HepG2 (cell line): ENCODE results near the gene MEIOC. TPM values are rescaled to one million over a fixed set of nuclear protein-coding genes. Genes with fewer than 3 reads are reported as not detected.
A peak's percentile ranks its signal among the peaks of the same experiment; 100 is the strongest.
"Not testable (repeated sequence)": the region's sequence is repeated elsewhere in the genome, so short reads cannot be mapped to it uniquely, and the experiment has no call there.

Source experiments
- ATAC-seq: fragments of 200-7000 bp; cut with Tn5 transposase; 3 replicates; pipeline ENCODE4 v1.9.1; 2020; ENCODE audit warnings: mild to moderate bottlenecking, moderate library complexity
- BruUV-seq: library from RNA; stranded (reverse); fragments of 400-500 nt; replicated peaks from 2 replicates; lab custom pipeline; 2021; lab: Mats Ljungman, UMichigan
- CTCF ChIA-PET: fragments of 300-600 bp; formaldehyde crosslinking; extraction: SDS; loops from one replicate; lab custom pipeline; 2021; ENCODE audit warnings: low total read pairs, inconsistent platforms, low intra/inter-chr PET ratio; lab: Yijun Ruan, JAX
- POLR2A ChIA-PET: fragments of 350-600 bp; sonication (Branson Sonifier 250); formaldehyde crosslinking; loops from one replicate; lab custom pipeline; 2020; ENCODE audit warnings: antibody characterized with exemption, inconsistent platforms; lab: Yijun Ruan, JAX
- DNase-seq: peaks from one replicate; pipeline ENCODE4 v3.0.0-alpha.2; 2015; ENCODE audit warnings: low spot score
- FAIRE-seq: peaks from 3 replicates; lab custom pipeline; 2011; peaks lifted over from hg19 to GRCh38; lab: Jason Lieb, UNC
- H2AFZ ChIP-seq: one replicate; pipeline ENCODE4 v1.6.1; 2011; ENCODE audit warnings: low read length, inconsistent platforms
- H3K27ac ChIP-seq: fragments of 300-600 bp; 3 replicates; pipeline ENCODE4 v1.8.0; 2011; ENCODE audit warnings: mixed run types, mild to moderate bottlenecking, mixed read lengths, low read length, inconsistent platforms; ENCODE audit not compliant: insufficient read depth; ENCODE audit errors: extremely low read length
- H3K27me3 ChIP-seq, 2 experiments: fragments of 200-600 bp in 1 of 2; 2 replicates in 1 of 2; 3 replicates in 1 of 2; pipeline versions ENCODE4 v1.6.0 to v1.8.0; 2011; ENCODE audit warnings: low read length in 2 of 2, mild to moderate bottlenecking in 2 of 2, moderate library complexity in 2 of 2, inconsistent platforms in 1 of 2; ENCODE audit not compliant: insufficient read depth in 2 of 2, control insufficient read depth in 1 of 2
- H3K36me3 ChIP-seq, 2 experiments: fragments of 200-600 bp in 1 of 2; replicated peaks in 1 of 2; 2 replicates in 1 of 2; 3 replicates in 1 of 2; pipeline versions ENCODE4 v1.5.1 to v1.8.0; 2011; ENCODE audit warnings: low read length in 2 of 2, inconsistent platforms in 1 of 2; ENCODE audit not compliant: insufficient read depth in 2 of 2, control insufficient read depth in 1 of 2
- H3K4me1 ChIP-seq: 2 replicates; pipeline ENCODE4 v1.5.1; 2012; ENCODE audit warnings: low read length, inconsistent platforms; ENCODE audit not compliant: insufficient read depth
- H3K4me2 ChIP-seq: 2 replicates; pipeline ENCODE4 v1.6.0; 2011; ENCODE audit warnings: low read depth, low read length, inconsistent platforms
- H3K4me3 ChIP-seq, 3 experiments: fragments of 200-600 bp in 1 of 3; sonication (generic), shearing (Covaris generic) in 1 of 3; replicated peaks in 1 of 3; 2 replicates each; pipeline ENCODE4 v1.5.1; 2011 to 2016; ENCODE audit warnings: low read length in 3 of 3, inconsistent platforms in 2 of 3, low read depth in 2 of 3, mild to moderate bottlenecking in 2 of 3, control low read depth in 1 of 3, mixed read lengths in 1 of 3; ENCODE audit not compliant: insufficient read depth in 1 of 3
- H3K79me2 ChIP-seq: one replicate; pipeline ENCODE4 v1.6.1; 2011; ENCODE audit warnings: low read length, inconsistent platforms; ENCODE audit not compliant: insufficient read depth
- H3K9ac ChIP-seq: 2 replicates; pipeline ENCODE4 v1.6.0; 2011; ENCODE audit warnings: mild to moderate bottlenecking, low read depth, low read length, inconsistent platforms; ENCODE audit not compliant: insufficient read depth
- H3K9me3 ChIP-seq: 2 replicates; pipeline ENCODE4 v1.5.1; 2012; ENCODE audit warnings: mild to moderate bottlenecking, low read length
- H4K20me1 ChIP-seq: 2 replicates; pipeline ENCODE4 v1.6.0; 2011; ENCODE audit warnings: inconsistent platforms, mild to moderate bottlenecking, low read length, moderate library complexity; ENCODE audit not compliant: insufficient read depth
- CBX2 ChIP-seq, 2 experiments: fragments of 200-600 bp in 1 of 2; sonication (generic); formaldehyde crosslinking in 1 of 2; IDR thresholded peaks; 2 replicates each; pipeline versions ENCODE4 v1.7.0 to v1.8.1; 2018 to 2022; ENCODE audit warnings: low read depth in 2 of 2, low read length in 1 of 2, mild to moderate bottlenecking in 1 of 2, missing genetic modification reagents in 1 of 2
- NFATC3 ChIP-seq: sonication (generic); formaldehyde crosslinking; IDR thresholded peaks from 2 replicates; pipeline ENCODE4 v1.5.1; 2020; ENCODE audit warnings: mild to moderate bottlenecking, missing genetic modification reagents
- PRPF4 ChIP-seq: fragments of 200-400 bp; formaldehyde crosslinking; IDR thresholded peaks from 2 replicates; pipeline ENCODE4 v1.6.1; 2016; ENCODE audit warnings: low read length, low read depth; ENCODE audit not compliant: poor library complexity, severe bottlenecking
- ZBTB38 ChIP-seq: sonication (generic); formaldehyde crosslinking; IDR thresholded peaks from 2 replicates; pipeline ENCODE4 v1.5.1; 2020; ENCODE audit warnings: mild to moderate bottlenecking, missing genetic modification reagents
- ZNF160 ChIP-seq: sonication (generic); formaldehyde crosslinking; IDR thresholded peaks from 2 replicates; pipeline ENCODE4 v1.8.0; 2022; ENCODE audit warnings: mild to moderate bottlenecking, inconsistent platforms, missing genetic modification reagents
- ZNF337 ChIP-seq: sonication (generic); formaldehyde crosslinking; IDR thresholded peaks from 2 replicates; pipeline ENCODE4 v1.5.1; 2020; ENCODE audit warnings: missing genetic modification reagents, low read depth, mild to moderate bottlenecking, borderline replicate concordance
- ZNF33B ChIP-seq: sonication (generic); formaldehyde crosslinking; IDR thresholded peaks from 2 replicates; pipeline ENCODE4 v1.5.1; 2020; ENCODE audit warnings: mild to moderate bottlenecking, missing genetic modification reagents
- ZNF768 ChIP-seq: sonication (generic); formaldehyde crosslinking; IDR thresholded peaks from 2 replicates; pipeline ENCODE4 v1.4.0; 2020; ENCODE audit warnings: missing genetic modification reagents
- ZNF772 ChIP-seq: sonication (generic); formaldehyde crosslinking; IDR thresholded peaks from 2 replicates; pipeline ENCODE4 v1.5.0; 2020; ENCODE audit warnings: mild to moderate bottlenecking, missing genetic modification reagents
- ZZZ3 ChIP-seq: sonication (generic); formaldehyde crosslinking; IDR thresholded peaks from 2 replicates; pipeline ENCODE4 v1.4.0; 2020; ENCODE audit warnings: missing genetic modification reagents, mild to moderate bottlenecking, borderline replicate concordance
- WGBS: methylation state at CpG from one replicate; pipeline ENCODE4 v1.1.6; 2017; ENCODE audit warnings: low lambda C conversion rate; 5-methylcytosine and 5-hydroxymethylcytosine counted together
- in situ Hi-C: cut with HindIII; loops from 2 replicates; pipeline ENCODE4 v1.10.0; 2017; ENCODE audit warnings: low pct_unique_long_range_greater_than_20kb; ENCODE audit not compliant: extremely low pct_ligation_motif_present
- intact Hi-C: fragments of 100-400 bp; cut with micrococcal nuclease; formaldehyde crosslinking; loops from one replicate; pipeline ENCODE4 v1.10.0; 2022; ENCODE audit not compliant: unreplicated experiment
- polyA plus RNA-seq, 8 experiments: library from polyadenylated mRNA; depleted of rRNA in 3 of 8; stranded (reverse) in 7 of 8; unstranded in 1 of 8; fragments of >200 nt; fragmentation: Illumina TruSeq in 4 of 8; extraction: Trizol in 4 of 8; gene quantifications; 2 replicates each; pipeline versions ENCODE4 v1.2.1 to v1.2.3, GENCODE V29; 2011 to 2016; ENCODE audit warnings: low read depth in 4 of 8, missing spikeins in 1 of 8, mixed read lengths in 1 of 8; ENCODE audit not compliant: insufficient read depth in 1 of 8
- total RNA-seq, 5 experiments: library from RNA; depleted of rRNA; stranded (reverse); fragments of >200 nt; fragmentation: Illumina TruSeq; extraction: Trizol; gene quantifications; 2 replicates each; pipeline ENCODE4 v1.2.3, GENCODE V29; 2016; ENCODE audit warnings: low read depth in 1 of 5
- TF ChIP-seq, protein P1 (sequence below): sonication (generic); formaldehyde crosslinking; IDR thresholded peaks from 2 replicates; pipeline ENCODE4 v1.5.0; 2020; ENCODE audit warnings: mild to moderate bottlenecking, missing genetic modification reagents, moderate library complexity

The MEIOC gene
- total and polyA plus RNA-seq, 2 of the 13 experiments (the other 11 are each of a cell fraction or from before 2014, with no cell fraction given) = 0.04 to 0.15 TPM

- peak; percentile 18 for DNase-seq
- H4K20me1 ChIP-seq; in situ Hi-C loops; ATAC-seq; H3K36me3 ChIP-seq; FAIRE-seq; BruUV-seq; H3K27me3 ChIP-seq; TF ChIP-seq CBX2 (IDR thresholded peaks at IDR 0.05; ENCODE audit: low read depth, low read length): not testable (repeated sequence)
- peaks cover 34% of the 10 kb centered on the region for H3K79me2 ChIP-seq
- H3K27ac ChIP-seq = peak overlapping the region; percentile 81
- peak overlapping the region; percentile 81 for H3K4me2 ChIP-seq
- 0 out of 2 replicates have a peak overlapping the region, but pooled peaks have one; percentile 97 for H3K9ac ChIP-seq
- 89% methylated on average over 21 of the region's 21 CpGs for WGBS
- TF ChIP-seq ZNF33B = peak; percentile 52; the same call in 1 of the 2 replicates
- TF ChIP-seq, protein P1, sequence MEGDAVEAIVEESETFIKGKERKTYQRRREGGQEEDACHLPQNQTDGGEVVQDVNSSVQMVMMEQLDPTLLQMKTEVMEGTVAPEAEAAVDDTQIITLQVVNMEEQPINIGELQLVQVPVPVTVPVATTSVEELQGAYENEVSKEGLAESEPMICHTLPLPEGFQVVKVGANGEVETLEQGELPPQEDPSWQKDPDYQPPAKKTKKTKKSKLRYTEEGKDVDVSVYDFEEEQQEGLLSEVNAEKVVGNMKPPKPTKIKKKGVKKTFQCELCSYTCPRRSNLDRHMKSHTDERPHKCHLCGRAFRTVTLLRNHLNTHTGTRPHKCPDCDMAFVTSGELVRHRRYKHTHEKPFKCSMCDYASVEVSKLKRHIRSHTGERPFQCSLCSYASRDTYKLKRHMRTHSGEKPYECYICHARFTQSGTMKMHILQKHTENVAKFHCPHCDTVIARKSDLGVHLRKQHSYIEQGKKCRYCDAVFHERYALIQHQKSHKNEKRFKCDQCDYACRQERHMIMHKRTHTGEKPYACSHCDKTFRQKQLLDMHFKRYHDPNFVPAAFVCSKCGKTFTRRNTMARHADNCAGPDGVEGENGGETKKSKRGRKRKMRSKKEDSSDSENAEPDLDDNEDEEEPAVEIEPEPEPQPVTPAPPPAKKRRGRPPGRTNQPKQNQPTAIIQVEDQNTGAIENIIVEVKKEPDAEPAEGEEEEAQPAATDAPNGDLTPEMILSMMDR = peak; percentile 46
- TF ChIP-seq ZZZ3 = 0 out of 2 replicates have a peak, but pooled peaks have one; percentile 27
- TF ChIP-seq ZBTB38 = peak; percentile 73; the same call in 1 of the 2 replicates
- peak; percentile 10 for TF ChIP-seq PRPF4
- TF ChIP-seq NFATC3 (CRISPR knock-in tag) = 0 out of 2 replicates have a peak, but pooled peaks have one; percentile 48
- TF ChIP-seq ZNF160 (CRISPR knock-in tag) = 0 out of 2 replicates have a peak, but pooled peaks have one; percentile 38
- 0 out of 2 replicates have a peak, but pooled peaks have one; percentile 55 for TF ChIP-seq CBX2 (CRISPR knock-in tag; IDR thresholded peaks at IDR 0.05; ENCODE audit: low read depth)
- 0 out of 2 replicates have a peak, but pooled peaks have one; percentile 57 for TF ChIP-seq ZNF772
- TF ChIP-seq ZNF768 = peak; percentile 25; the same call in 1 of the 2 replicates
- TF ChIP-seq ZNF337 = 0 out of 2 replicates have a peak, but pooled peaks have one; percentile 25
- TF ChIP-seq, all 625 proteins: peak for 11; not testable (repeated sequence) for 614
- H2AFZ ChIP-seq, H3K9me3 ChIP-seq, CTCF ChIA-PET, POLR2A ChIA-PET, intact Hi-C loops: not testable (repeated sequence)
- peak overlapping the region in 1 of 3 experiments; percentile 95; a peak in 1 of 6 replicates for H3K4me3 ChIP-seq
- peaks cover 43% of the 10 kb centered on the region for H3K4me1 ChIP-seq
Observed at GRCh38 chr17:44690746-44691306, 34.6 kb downstream of the MEIOC start.
